Measurements from ENCODE around the gene OLFM2. TPM values are rescaled to one million over a fixed set of nuclear protein-coding genes. Genes with fewer than 3 reads are reported as not detected.
A peak's percentile ranks its signal among the peaks of the same experiment; 100 is the strongest.

OLFM2 gene
- total RNA-seq, 4 donors from 2014 or later: 4.6 to 114 (median 24.8) TPM; not detected in 1

GRCh38 chr19:9834726-9835506, 101.4 kb downstream of the OLFM2 start, which contains the start of gene PIN1:
TSS of gene PIN1 (plus strand) at chr19:9835318. CDS start at chr19:9835345, 27 bp downstream.
- H3K27me3 ChIP-seq: no peaks in the 10 kb centered on the region
- peak; percentile 99 for DNase-seq
- peak within 1 kb of the TSS; percentile 79 to 97 for H3K4me3 ChIP-seq
- no peaks in the 10 kb centered on the region for H3K9me3 ChIP-seq
- TF ChIP-seq CTCF (IDR thresholded peaks at IDR 0.05) (peak; percentile 42 to 88 (median 80)), POLR2A (IDR thresholded peaks at IDR 0.05) (peak in 1 of 2 donors; percentile 35)
- intact Hi-C loops (cut with DNase I; ENCODE audit: low total_unique reads): no loop called here
- H3K4me1 ChIP-seq: peaks cover 0 to 6% of the 10 kb centered on the region in 2 donors
- no peaks in the 10 kb centered on the region for H3K36me3 ChIP-seq
- H3K27ac ChIP-seq: peak within 1 kb of the TSS; percentile 51 to 81

GRCh38 chr19:9834307-9834725, 102.0 kb downstream of the OLFM2 start:
- Histone ChIP-seq H3K27ac (peak overlapping the region in 1 of 2 donors; percentile 80), H3K36me3 (no peaks in the 10 kb centered on the region)

GRCh38 chr19:9828551-9829063, 107.7 kb downstream of the OLFM2 start:
- intact Hi-C loops (cut with DNase I; ENCODE audit: low total_unique reads): no loop called here
- H3K4me1 ChIP-seq: peaks cover 5 to 12% of the 10 kb centered on the region in 2 donors
- H3K27ac ChIP-seq: peak overlapping the region; percentile 70 to 81
- H3K4me3 ChIP-seq: peak overlapping the region; percentile 80 to 98
- no peaks in the 10 kb centered on the region for H3K9me3 ChIP-seq
- DNase-seq: no peak
- no peaks in the 10 kb centered on the region for H3K36me3 ChIP-seq
- H3K27me3 ChIP-seq: no peaks in the 10 kb centered on the region
- TF ChIP-seq CTCF (IDR thresholded peaks at IDR 0.05) (no peak), POLR2A (IDR thresholded peaks at IDR 0.05) (no peak)

More at GRCh38 chr19:9834307-9834725, 102.0 kb downstream of the OLFM2 start:
- Histone ChIP-seq H3K4me1 (peaks cover 0 to 6% of the 10 kb centered on the region in 2 donors), H3K27me3 (no peaks in the 10 kb centered on the region), H3K4me3 (peak overlapping the region; percentile 79 to 97), H3K9me3 (no peaks in the 10 kb centered on the region)
- DNase-seq: no peak
- intact Hi-C loops (cut with DNase I; ENCODE audit: low total_unique reads): no loop called here
- TF ChIP-seq CTCF (IDR thresholded peaks at IDR 0.05) (no peak), POLR2A (IDR thresholded peaks at IDR 0.05) (no peak)

GRCh38 chr19:9827289-9828238, 108.8 kb downstream of the OLFM2 start, which contains the start of gene UBL5:
TSS of gene UBL5 (plus strand) at chr19:9827918. CDS start at chr19:9828338, 420 bp downstream.
- peak; percentile 85 to 87 for DNase-seq
- Histone ChIP-seq H3K27ac (peak within 1 kb of the TSS; percentile 70 to 81), H3K27me3 (no peaks in the 10 kb centered on the region), H3K4me3 (peak within 1 kb of the TSS; percentile 80 to 98), H3K4me1 (peaks cover 5 to 12% of the 10 kb centered on the region in 2 donors), H3K36me3 (no peaks in the 10 kb centered on the region), H3K9me3 (no peaks in the 10 kb centered on the region)
- intact Hi-C loops (cut with DNase I; ENCODE audit: low total_unique reads): no loop called here
- TF ChIP-seq POLR2A (IDR thresholded peaks at IDR 0.05): peak; percentile 66 to 74
- TF ChIP-seq CTCF (IDR thresholded peaks at IDR 0.05): no peak
